Lower leg skin (tissue), 3 donors: ENCODE results near the gene ZSWIM4.

Experiments
- POLR2A ChIP-seq, 2 donors: fragments of 450-650 bp; IDR thresholded peaks; one replicate each; pipeline ENCODE4 v1.6.1; 2016 to 2017; ENCODE audit warnings: antibody characterized with exemption in 2 of 2, mild to moderate bottlenecking in 1 of 2, moderate library complexity in 1 of 2
- TF ChIP-seq, protein P1 (sequence below), 3 donors: fragments of 450-650 bp; IDR thresholded peaks; one replicate each; pipeline ENCODE4 v1.5.1; 2016; ENCODE audit warnings: antibody characterized with exemption in 3 of 3, mild to moderate bottlenecking in 3 of 3, moderate library complexity in 2 of 3

GRCh38 chr19:13877303-13877702, 82.1 kb downstream of the ZSWIM4 start:
- TF ChIP-seq, protein P1, sequence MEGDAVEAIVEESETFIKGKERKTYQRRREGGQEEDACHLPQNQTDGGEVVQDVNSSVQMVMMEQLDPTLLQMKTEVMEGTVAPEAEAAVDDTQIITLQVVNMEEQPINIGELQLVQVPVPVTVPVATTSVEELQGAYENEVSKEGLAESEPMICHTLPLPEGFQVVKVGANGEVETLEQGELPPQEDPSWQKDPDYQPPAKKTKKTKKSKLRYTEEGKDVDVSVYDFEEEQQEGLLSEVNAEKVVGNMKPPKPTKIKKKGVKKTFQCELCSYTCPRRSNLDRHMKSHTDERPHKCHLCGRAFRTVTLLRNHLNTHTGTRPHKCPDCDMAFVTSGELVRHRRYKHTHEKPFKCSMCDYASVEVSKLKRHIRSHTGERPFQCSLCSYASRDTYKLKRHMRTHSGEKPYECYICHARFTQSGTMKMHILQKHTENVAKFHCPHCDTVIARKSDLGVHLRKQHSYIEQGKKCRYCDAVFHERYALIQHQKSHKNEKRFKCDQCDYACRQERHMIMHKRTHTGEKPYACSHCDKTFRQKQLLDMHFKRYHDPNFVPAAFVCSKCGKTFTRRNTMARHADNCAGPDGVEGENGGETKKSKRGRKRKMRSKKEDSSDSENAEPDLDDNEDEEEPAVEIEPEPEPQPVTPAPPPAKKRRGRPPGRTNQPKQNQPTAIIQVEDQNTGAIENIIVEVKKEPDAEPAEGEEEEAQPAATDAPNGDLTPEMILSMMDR (IDR thresholded peaks at IDR 0.05): no peak
- no peak for TF ChIP-seq POLR2A (IDR thresholded peaks at IDR 0.05)
